Vagina (tissue), 2 donors: ENCODE measurements around the gene HIRA. TPM values are rescaled to one million over a fixed set of nuclear protein-coding genes. Genes with fewer than 3 reads are reported as not detected.

Experiments used
- DNase-seq, 2 donors: peaks; one replicate each; pipeline ENCODE4 v3.0.0-alpha.2; 2017; ENCODE audit errors: extremely low spot score in 2 of 2
- H3K27ac ChIP-seq: fragments of 200-600 bp; sonication (generic); one replicate; pipeline ENCODE4 v1.5.1; 2019
- H3K27me3 ChIP-seq: fragments of 200-600 bp; sonication (generic); one replicate; pipeline ENCODE4 v1.5.1; 2019
- H3K36me3 ChIP-seq, 2 donors: fragments of 200-600 bp; sonication (generic); one replicate each; pipeline ENCODE4 v1.5.1; 2017 to 2019
- H3K4me1 ChIP-seq: fragments of 200-600 bp; sonication (generic); one replicate; pipeline ENCODE4 v1.5.1; 2019
- H3K4me3 ChIP-seq, 2 donors: fragments of 200-600 bp; sonication (generic); 1 replicate in 1 of 2; 2 replicates in 1 of 2; pipeline ENCODE4 v1.5.1; 2016 to 2019
- H3K9me3 ChIP-seq: fragments of 200-600 bp; sonication (generic); one replicate; pipeline ENCODE4 v1.5.1; 2019
- POLR2A ChIP-seq, 2 donors: fragments of 450-650 bp; IDR thresholded peaks; one replicate each; pipeline ENCODE4 v1.6.1; 2017; ENCODE audit warnings: antibody characterized with exemption in 2 of 2, mild to moderate bottlenecking in 2 of 2, moderate library complexity in 2 of 2
- POLR2AphosphoS5 ChIP-seq, 2 donors: sonication (generic); formaldehyde crosslinking; IDR thresholded peaks; one replicate each; pipeline ENCODE4 v1.9.0; 2017; ENCODE audit warnings: antibody characterized with exemption in 2 of 2, mild to moderate bottlenecking in 2 of 2, low read depth in 1 of 2; ENCODE audit not compliant: insufficient read depth in 1 of 2
- intact Hi-C: fragments of 100-400 bp; cut with DNase I; formaldehyde crosslinking; loops from one replicate; pipeline ENCODE4 v1.15.1; 2023
- total RNA-seq: library from RNA; depleted of rRNA; stranded (reverse); fragments of >200 nt; gene quantifications from one replicate; pipeline ENCODE4 v1.2.3, GENCODE V29; 2016
- TF ChIP-seq, protein P1 (sequence below), 3 experiments: fragments of 450-650 bp in 2 of 3; fragments of 200-600 bp in 1 of 3; sonication (generic) in 1 of 3; IDR thresholded peaks; one replicate each; pipeline ENCODE4 v1.5.1; 2017 to 2019; ENCODE audit warnings: antibody characterized with exemption in 3 of 3, mild to moderate bottlenecking in 2 of 3, moderate library complexity in 2 of 3

Gene HIRA
- total RNA-seq, 1 donor from 2014 or later, result 13.5 TPM

DNA sequence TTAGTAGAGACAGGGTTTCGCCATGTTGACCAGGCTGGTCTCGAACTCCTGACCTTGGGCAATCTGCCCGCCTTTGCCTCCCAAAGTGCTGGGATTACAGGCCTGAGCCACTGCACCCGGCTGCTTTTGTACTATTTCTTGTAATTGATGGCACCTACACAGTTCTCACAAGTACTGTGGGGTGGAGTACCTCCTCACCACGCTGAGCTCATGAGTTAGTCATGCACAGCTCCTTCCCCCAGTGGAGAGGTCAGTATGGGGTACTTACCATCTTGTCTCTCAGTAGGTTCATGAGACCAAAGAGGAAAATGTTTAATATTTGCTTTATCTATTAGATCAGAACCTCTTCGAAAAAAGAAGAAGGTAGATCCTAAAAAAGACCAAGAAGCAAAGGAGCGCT, 2.9 kb upstream of the HIRA start:
- intact Hi-C loops, result no loop called here
- TF ChIP-seq, protein P1, sequence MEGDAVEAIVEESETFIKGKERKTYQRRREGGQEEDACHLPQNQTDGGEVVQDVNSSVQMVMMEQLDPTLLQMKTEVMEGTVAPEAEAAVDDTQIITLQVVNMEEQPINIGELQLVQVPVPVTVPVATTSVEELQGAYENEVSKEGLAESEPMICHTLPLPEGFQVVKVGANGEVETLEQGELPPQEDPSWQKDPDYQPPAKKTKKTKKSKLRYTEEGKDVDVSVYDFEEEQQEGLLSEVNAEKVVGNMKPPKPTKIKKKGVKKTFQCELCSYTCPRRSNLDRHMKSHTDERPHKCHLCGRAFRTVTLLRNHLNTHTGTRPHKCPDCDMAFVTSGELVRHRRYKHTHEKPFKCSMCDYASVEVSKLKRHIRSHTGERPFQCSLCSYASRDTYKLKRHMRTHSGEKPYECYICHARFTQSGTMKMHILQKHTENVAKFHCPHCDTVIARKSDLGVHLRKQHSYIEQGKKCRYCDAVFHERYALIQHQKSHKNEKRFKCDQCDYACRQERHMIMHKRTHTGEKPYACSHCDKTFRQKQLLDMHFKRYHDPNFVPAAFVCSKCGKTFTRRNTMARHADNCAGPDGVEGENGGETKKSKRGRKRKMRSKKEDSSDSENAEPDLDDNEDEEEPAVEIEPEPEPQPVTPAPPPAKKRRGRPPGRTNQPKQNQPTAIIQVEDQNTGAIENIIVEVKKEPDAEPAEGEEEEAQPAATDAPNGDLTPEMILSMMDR (IDR thresholded peaks at IDR 0.05), result no peak
- TF ChIP-seq POLR2A (IDR thresholded peaks at IDR 0.05), result no peak
- TF ChIP-seq POLR2AphosphoS5 (IDR thresholded peaks at IDR 0.05; ENCODE audit: insufficient read depth in 1 of 2, low read depth in 1 of 2), result no peak

DNA sequence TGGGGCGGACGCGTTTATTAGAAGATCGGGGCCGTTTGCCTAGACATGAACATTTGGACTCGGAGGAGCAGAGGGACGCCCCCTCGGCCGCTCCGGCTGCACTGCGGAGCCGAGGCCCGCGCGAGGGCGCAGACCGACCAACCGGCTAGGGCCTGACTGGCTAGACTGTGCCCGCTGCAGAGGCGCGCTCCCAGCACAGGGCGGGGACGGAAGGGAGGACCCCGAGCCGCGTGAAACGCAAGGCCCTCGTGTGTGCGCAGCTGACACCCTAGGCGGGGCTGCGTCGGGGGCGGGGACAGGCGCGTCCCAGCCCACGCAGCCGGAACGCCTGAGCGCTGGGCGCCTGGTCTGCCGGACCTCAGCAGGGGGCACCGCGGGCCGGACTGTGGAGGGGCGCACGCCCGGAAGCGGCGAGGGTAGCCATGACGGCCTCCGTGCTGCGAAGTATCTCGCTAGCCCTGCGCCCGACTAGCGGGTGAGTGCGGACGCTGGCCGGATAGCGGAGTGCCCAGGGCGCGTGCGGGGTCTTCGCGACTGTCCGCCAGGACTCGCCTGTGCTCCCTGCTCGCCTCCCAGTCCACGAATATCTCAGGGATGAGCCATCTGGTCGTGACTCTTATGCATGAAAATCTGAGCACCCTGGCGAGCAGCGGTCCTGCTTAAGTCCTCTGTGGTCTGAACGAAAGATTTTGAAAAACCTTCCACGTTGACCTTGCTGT, 759 bp upstream of the HIRA start, which contains the start of gene MRPL40:
TSS of gene MRPL40 (plus strand) at position 413 of the 719 bp plus-strand sequence. CDS start at position 423, 10 bp downstream.
- Histone ChIP-seq H3K4me1 (peaks cover 37% of the 10 kb centered on the region), H3K36me3 (peaks cover 0 to 26% of the 10 kb centered on the region in 2 donors), H3K9me3 (no peaks in the 10 kb centered on the region), H3K27me3 (no peaks in the 10 kb centered on the region), H3K27ac (peak within 1 kb of the TSS; percentile 88), H3K4me3 (peak within 1 kb of the TSS; percentile 81 to 93)
- intact Hi-C loops, result loop anchor here (2.0 kb wide), 1 partner anchor 47 kb away; the partner anchor contains the start of genes CDC45 and UFD1
- TF ChIP-seq POLR2AphosphoS5 (IDR thresholded peaks at IDR 0.05; ENCODE audit: insufficient read depth in 1 of 2, low read depth in 1 of 2) (peak; percentile 57 to 89), POLR2A (IDR thresholded peaks at IDR 0.05) (peak in 1 of 2 donors; percentile 59)
- TF ChIP-seq, protein P1 (IDR thresholded peaks at IDR 0.05), result no peak
- no peak for DNase-seq

More for the DNA sequence above, 2.9 kb upstream of the HIRA start:
- Histone ChIP-seq H3K4me3 (no peak overlapping the region), H3K9me3 (no peaks in the 10 kb centered on the region), H3K4me1 (peaks cover 26% of the 10 kb centered on the region), H3K36me3 (peaks cover 0 to 26% of the 10 kb centered on the region in 2 donors), H3K27ac (no peak overlapping the region), H3K27me3 (no peaks in the 10 kb centered on the region)
- DNase-seq, result no peak

DNA sequence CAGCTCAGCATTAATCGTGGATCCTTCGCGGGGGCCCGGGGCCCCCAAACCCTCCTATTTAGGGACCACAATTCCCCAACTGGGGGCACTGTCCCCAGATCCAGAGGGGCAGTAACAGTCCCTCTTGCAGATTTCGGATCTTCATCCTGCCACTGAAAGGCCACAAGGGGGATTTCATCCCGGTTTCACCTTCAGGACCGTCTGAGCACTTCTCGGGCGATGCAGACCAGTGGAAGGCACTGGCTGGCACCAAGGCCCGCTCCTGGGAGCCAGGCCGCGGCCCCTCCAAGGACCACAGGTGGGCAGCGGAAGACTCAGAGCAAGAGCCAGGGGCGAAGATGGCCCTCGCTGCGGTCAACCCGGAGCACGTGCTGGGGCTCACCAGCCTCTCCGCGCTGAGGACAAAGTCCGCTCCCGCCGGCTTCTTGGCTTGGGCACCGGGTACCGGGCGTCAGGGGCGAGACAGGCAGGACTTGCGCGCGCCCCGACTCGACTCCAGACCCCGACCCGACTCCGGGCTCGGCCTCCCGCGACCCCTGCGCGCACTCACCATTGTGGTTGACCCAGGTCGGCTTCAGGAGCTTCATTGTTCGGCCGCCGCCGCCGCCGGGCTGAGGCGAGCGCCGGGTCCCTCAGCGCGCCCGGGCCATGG, 517 bp downstream of the HIRA start:
- Histone ChIP-seq H3K27me3 (no peaks in the 10 kb centered on the region), H3K4me3 (peak overlapping the region; percentile 81 to 93), H3K27ac (peak overlapping the region; percentile 51), H3K9me3 (no peaks in the 10 kb centered on the region), H3K36me3 (peaks cover 0 to 19% of the 10 kb centered on the region in 2 donors), H3K4me1 (peaks cover 37% of the 10 kb centered on the region)
- no peak for DNase-seq
- no peak for TF ChIP-seq POLR2AphosphoS5 (IDR thresholded peaks at IDR 0.05; ENCODE audit: insufficient read depth in 1 of 2, low read depth in 1 of 2)
- TF ChIP-seq, protein P1 (IDR thresholded peaks at IDR 0.05), result no peak
- TF ChIP-seq POLR2A (IDR thresholded peaks at IDR 0.05), result no peak
- intact Hi-C loops, result no loop called here

DNA sequence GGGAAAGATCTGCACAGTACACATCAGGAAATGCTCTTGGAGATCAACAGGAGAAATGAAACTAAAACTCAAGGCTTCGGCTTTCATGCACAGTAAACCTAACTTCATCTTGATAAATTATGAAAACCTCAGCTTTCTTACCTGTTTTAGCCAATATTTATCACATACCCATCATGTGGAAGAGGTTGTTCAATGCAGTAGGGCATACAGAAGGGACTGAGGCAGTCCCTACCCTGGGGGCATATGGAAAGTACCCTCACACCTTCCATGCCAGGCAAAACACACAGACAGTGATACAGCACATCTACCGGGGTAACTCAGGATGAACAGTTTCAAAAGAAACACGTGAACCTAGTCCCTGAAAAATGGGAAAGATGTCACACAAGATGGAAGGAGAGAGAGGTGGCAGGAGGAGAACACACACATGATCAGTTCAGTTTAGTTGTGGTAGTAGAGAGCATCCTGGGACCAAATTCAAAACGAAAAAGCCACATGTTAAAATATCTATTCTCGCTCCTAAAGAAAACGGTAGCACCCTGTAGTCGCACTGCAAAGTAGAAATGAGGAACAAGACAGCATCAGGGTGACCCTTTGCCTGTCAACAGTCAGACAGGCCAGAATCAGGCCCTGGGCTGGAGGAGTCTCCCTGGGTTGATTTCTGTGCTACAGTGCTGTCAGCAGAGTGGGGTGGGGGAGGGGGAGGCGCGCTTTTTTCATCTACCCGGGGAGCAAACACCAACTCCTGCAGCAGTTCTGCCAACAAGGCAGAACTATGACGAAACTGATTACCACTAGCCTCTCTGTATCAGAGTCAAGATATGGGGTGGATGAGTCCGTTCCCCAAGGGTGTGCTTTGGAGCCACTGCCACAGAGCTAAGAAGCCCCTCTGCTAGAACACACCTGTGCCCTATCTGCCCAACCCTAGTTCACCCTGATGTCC, 1.3 kb downstream of the HIRA start:
- no peak for DNase-seq
- peak overlapping the region; percentile 51 for H3K27ac ChIP-seq
- peaks cover 0 to 11% of the 10 kb centered on the region in 2 donors for H3K36me3 ChIP-seq
- no peaks in the 10 kb centered on the region for H3K27me3 ChIP-seq
- intact Hi-C loops, result no loop called here
- peaks cover 37% of the 10 kb centered on the region for H3K4me1 ChIP-seq
- TF ChIP-seq POLR2AphosphoS5 (IDR thresholded peaks at IDR 0.05; ENCODE audit: insufficient read depth in 1 of 2, low read depth in 1 of 2) (no peak), POLR2A (IDR thresholded peaks at IDR 0.05) (no peak)
- TF ChIP-seq, protein P1 (IDR thresholded peaks at IDR 0.05), result no peak
- peak overlapping the region; percentile 81 to 93 for H3K4me3 ChIP-seq
- H3K9me3 ChIP-seq, result no peaks in the 10 kb centered on the region
